DOHH2 (cell line): ENCODE results near the gene SERINC1.

ENCODE experiments used
- EZH2phosphoT487 ChIP-seq: fragments of 200-600 bp; sonication (generic); IDR thresholded peaks from 2 replicates; pipeline ENCODE4 v1.6.1; 2017; ENCODE audit warnings: borderline replicate concordance, mild to moderate bottlenecking, antibody characterized with exemption, low read length, moderate library complexity, mixed read lengths
- TF ChIP-seq, protein P1 (sequence below): fragments of 200-600 bp; sonication (generic); IDR thresholded peaks from one replicate; pipeline ENCODE4 v1.5.1; 2014; ENCODE audit warnings: antibody characterized with exemption, mild to moderate bottlenecking, low read depth, low read length; ENCODE audit not compliant: poor library complexity, severe bottlenecking

DNA sequence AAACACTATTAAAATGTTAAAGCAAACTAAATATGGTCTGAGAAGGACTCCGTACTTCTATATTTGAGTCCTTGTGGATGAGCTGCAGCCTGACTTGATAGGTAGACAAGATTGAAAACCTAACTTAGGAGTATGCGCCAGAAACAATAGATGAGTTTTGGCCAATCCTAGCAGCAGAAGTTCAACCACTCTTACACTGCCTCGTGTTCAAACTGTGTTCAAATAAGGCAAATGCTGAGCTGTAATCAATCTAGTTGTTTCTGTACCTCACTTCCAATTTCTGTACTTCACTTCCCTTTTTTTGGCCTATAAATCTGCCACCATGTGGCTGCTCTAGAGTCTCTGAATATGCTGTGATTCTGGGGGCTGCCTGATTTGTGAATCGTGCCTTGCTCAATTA lies 13.2 kb upstream of the SERINC1 start:
- TF ChIP-seq, protein P1, sequence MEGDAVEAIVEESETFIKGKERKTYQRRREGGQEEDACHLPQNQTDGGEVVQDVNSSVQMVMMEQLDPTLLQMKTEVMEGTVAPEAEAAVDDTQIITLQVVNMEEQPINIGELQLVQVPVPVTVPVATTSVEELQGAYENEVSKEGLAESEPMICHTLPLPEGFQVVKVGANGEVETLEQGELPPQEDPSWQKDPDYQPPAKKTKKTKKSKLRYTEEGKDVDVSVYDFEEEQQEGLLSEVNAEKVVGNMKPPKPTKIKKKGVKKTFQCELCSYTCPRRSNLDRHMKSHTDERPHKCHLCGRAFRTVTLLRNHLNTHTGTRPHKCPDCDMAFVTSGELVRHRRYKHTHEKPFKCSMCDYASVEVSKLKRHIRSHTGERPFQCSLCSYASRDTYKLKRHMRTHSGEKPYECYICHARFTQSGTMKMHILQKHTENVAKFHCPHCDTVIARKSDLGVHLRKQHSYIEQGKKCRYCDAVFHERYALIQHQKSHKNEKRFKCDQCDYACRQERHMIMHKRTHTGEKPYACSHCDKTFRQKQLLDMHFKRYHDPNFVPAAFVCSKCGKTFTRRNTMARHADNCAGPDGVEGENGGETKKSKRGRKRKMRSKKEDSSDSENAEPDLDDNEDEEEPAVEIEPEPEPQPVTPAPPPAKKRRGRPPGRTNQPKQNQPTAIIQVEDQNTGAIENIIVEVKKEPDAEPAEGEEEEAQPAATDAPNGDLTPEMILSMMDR = peak; percentile 11
- TF ChIP-seq EZH2phosphoT487 = no peak
